D721Med (cell line): ENCODE data around the gene MGMT.

Source experiments
- DNase-seq: peaks from one replicate; pipeline ENCODE4 v3.0.0; 2011; ENCODE audit warnings: low spot score; ENCODE audit not compliant: insufficient read length
- FAIRE-seq: peaks from 2 replicates; lab custom pipeline; 2011; peaks lifted over from hg19 to GRCh38; lab: Jason Lieb, UNC
- TF ChIP-seq, protein P1 (sequence below): IDR thresholded peaks from 2 replicates; pipeline ENCODE4 v1.5.1; 2012; ENCODE audit warnings: mild to moderate bottlenecking, control low read depth; ENCODE audit not compliant: insufficient read depth; ENCODE audit errors: missing control alignments

Gene MGMT

DNA sequence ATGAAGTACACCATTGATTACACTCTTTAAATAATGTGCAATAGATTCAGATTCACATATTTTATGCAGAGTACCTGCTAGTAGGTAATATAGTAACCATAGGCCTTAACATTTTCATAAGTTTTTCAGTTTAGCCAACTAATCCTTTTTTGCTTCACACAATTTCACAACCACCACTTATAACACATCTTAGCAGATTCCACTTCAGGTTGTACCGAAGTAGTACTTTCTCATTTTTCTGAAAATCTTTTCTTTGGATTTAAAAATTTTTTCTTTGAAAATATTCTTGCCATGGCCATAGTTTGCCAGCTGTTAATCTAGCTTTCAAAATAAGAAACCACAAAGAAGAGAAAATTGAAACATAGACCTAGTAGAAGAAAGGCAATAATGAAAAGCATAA lies 203.1 kb downstream of the MGMT start:
- TF ChIP-seq, protein P1, sequence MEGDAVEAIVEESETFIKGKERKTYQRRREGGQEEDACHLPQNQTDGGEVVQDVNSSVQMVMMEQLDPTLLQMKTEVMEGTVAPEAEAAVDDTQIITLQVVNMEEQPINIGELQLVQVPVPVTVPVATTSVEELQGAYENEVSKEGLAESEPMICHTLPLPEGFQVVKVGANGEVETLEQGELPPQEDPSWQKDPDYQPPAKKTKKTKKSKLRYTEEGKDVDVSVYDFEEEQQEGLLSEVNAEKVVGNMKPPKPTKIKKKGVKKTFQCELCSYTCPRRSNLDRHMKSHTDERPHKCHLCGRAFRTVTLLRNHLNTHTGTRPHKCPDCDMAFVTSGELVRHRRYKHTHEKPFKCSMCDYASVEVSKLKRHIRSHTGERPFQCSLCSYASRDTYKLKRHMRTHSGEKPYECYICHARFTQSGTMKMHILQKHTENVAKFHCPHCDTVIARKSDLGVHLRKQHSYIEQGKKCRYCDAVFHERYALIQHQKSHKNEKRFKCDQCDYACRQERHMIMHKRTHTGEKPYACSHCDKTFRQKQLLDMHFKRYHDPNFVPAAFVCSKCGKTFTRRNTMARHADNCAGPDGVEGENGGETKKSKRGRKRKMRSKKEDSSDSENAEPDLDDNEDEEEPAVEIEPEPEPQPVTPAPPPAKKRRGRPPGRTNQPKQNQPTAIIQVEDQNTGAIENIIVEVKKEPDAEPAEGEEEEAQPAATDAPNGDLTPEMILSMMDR, result no peak
- no peak for FAIRE-seq

DNA sequence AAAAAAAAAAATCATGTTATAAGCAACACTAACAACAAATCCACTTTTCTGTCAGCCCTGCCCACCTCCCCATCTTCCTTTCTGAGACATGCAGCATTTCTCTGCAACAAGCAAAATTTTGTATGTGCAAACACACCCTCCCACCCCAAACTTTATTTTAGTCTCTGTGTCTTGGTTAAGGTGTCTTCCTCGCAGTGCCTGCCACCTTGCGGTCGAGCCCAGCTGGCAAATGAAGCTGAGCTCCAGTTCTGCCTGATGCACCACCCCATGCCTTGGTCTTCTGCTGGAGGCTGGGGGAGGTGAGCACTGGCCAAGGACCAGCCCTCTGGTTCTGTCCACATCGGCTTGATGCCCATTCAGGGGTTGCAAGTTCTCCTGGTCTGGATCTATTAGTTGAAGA lies 206.3 kb downstream of the MGMT start:
- TF ChIP-seq, protein P1, result no peak
- FAIRE-seq (no peak), DNase-seq (no peak)

More for the DNA sequence above, 203.1 kb downstream of the MGMT start:
- no peak for DNase-seq

- DNase-seq, result no peak
- no peak for FAIRE-seq
- TF ChIP-seq, protein P1, result no peak
Measured at GRCh38 chr10:129675027-129675769, 208.2 kb downstream of the MGMT start.

- no peak for FAIRE-seq
- DNase-seq, result no peak
Measured at GRCh38 chr10:129676014-129676413, 209.0 kb downstream of the MGMT start.

DNA sequence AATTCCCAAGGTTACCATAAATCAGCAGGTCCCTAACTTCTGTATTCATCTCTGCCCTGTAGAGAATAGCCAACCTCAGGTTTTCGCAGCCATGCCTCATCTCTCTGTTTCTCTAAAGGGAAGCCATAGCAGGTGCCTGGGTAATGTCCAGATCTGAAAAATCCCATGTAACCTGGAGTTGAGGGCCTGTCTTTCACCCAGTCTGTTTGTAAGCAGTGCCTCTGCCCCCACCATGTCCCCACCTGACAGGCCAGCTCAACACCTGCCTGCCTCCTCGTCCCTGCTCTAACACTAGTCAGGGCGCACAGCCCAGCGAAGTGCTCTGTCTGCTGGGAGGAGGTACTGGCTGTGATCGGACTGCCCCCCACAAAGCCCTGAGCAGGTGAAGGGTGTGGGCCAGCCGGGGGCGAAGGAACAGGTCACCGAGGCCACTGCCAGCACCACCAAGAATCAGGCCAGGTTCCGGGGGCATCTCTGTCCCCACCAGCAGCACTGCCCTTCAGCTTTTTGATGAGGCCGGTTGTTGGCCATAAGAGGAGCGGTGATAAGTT lies 210.4 kb downstream of the MGMT start:
- FAIRE-seq (no peak), DNase-seq (no peak)
- TF ChIP-seq, protein P1, result no peak

More at GRCh38 chr10:129676014-129676413, 209.0 kb downstream of the MGMT start:
- TF ChIP-seq, protein P1, result no peak

- no peak for FAIRE-seq
- no peak for DNase-seq
- TF ChIP-seq, protein P1, result no peak
Measured at GRCh38 chr10:129678186-129678585, 211.1 kb downstream of the MGMT start.

GRCh38 chr10:129679207-129679606 lies 212.2 kb downstream of the MGMT start:
- TF ChIP-seq, protein P1, result no peak
- no peak for FAIRE-seq
- DNase-seq, result no peak
